ENCODE data around the gene DMAC2.

The DMAC2 gene

GRCh38 chr19:41412953-41413352 is 26.8 kb downstream of the DMAC2 start:
- Histone ChIP-seq H3K9ac (ENCODE audit: low read length) (no peak overlapping the region), H2BK5ac (ENCODE audit: low read depth, low read length, poor library complexity) (no peak overlapping the region), H3K27me3 (ENCODE audit: insufficient read depth, low read length) (no peaks in the 10 kb centered on the region), H3K4ac (ENCODE audit: low read depth, low read length) (no peak overlapping the region), H3K14ac (ENCODE audit: low read length) (no peak overlapping the region), H3K79me1 (ENCODE audit: low read length) (no peaks in the 10 kb centered on the region), H3K4me3 (ENCODE audit: low read depth, low read length) (no peak overlapping the region), H3K79me2 (ENCODE audit: control insufficient read depth, insufficient read depth, low read length, poor library complexity) (no peaks in the 10 kb centered on the region), H2BK120ac (ENCODE audit: insufficient read depth, low read length, poor library complexity) (no peak overlapping the region), H4K12ac (ENCODE audit: low read depth, low read length) (no peak overlapping the region), H3K36me3 (ENCODE audit: control insufficient read depth in 1 of 2, insufficient read depth in 2 of 2, low read length in 2 of 2) (peaks cover 19 to 21% of the 10 kb centered on the region in 2 experiments), H3K18ac (ENCODE audit: low read length) (no peak overlapping the region), H4K8ac (ENCODE audit: low read depth, low read length) (no peak overlapping the region), H3K27ac (ENCODE audit: low read depth, low read length) (no peak overlapping the region), H3K4me1 (ENCODE audit: control insufficient read depth in 1 of 2, insufficient read depth in 2 of 2, low read length in 2 of 2) (peaks cover 5 to 8% of the 10 kb centered on the region in 2 experiments), H4K91ac (ENCODE audit: low read depth, low read length) (no peak overlapping the region), H3K9me3 (ENCODE audit: insufficient read depth, low read depth, low read length) (peaks cover 3% of the 10 kb centered on the region), H3K4me2 (ENCODE audit: low read length) (no peak overlapping the region), H3K23ac (ENCODE audit: low read length) (no peak overlapping the region), H2AK5ac (ENCODE audit: low read length) (no peak overlapping the region), H2AFZ (ENCODE audit: insufficient read depth, low read length, poor library complexity) (no peak overlapping the region), H2BK12ac (ENCODE audit: low read length) (no peak overlapping the region)
- no peak for DNase-seq
- whole genome bisulfite sequencing (ENCODE audit: extremely low coverage, insufficient coverage, insufficient read length) = no CpG with 5 or more reads among the region's 5 CpGs

GRCh38 chr19:41411968-41412265 is 27.8 kb downstream of the DMAC2 start:
- Histone ChIP-seq H2BK12ac (ENCODE audit: low read length) (no peak overlapping the region), H2BK5ac (ENCODE audit: low read depth, low read length, poor library complexity) (no peak overlapping the region), H3K27me3 (ENCODE audit: insufficient read depth, low read length) (no peaks in the 10 kb centered on the region), H4K12ac (ENCODE audit: low read depth, low read length) (no peak overlapping the region), H3K9me3 (ENCODE audit: insufficient read depth, low read depth, low read length) (peaks cover 3% of the 10 kb centered on the region), H3K4me1 (ENCODE audit: control insufficient read depth in 1 of 2, insufficient read depth in 2 of 2, low read length in 2 of 2) (peaks cover 5 to 8% of the 10 kb centered on the region in 2 experiments), H4K91ac (ENCODE audit: low read depth, low read length) (no peak overlapping the region), H4K8ac (ENCODE audit: low read depth, low read length) (no peak overlapping the region), H2BK120ac (ENCODE audit: insufficient read depth, low read length, poor library complexity) (no peak overlapping the region), H3K36me3 (ENCODE audit: control insufficient read depth in 1 of 2, insufficient read depth in 2 of 2, low read length in 2 of 2) (peaks cover 17 to 21% of the 10 kb centered on the region in 2 experiments), H3K23ac (ENCODE audit: low read length) (no peak overlapping the region), H3K79me2 (ENCODE audit: control insufficient read depth, insufficient read depth, low read length, poor library complexity) (no peaks in the 10 kb centered on the region), H3K27ac (ENCODE audit: low read depth, low read length) (no peak overlapping the region), H3K4me2 (ENCODE audit: low read length) (no peak overlapping the region), H3K4ac (ENCODE audit: low read depth, low read length) (no peak overlapping the region), H3K14ac (ENCODE audit: low read length) (no peak overlapping the region), H3K79me1 (ENCODE audit: low read length) (no peaks in the 10 kb centered on the region), H2AK5ac (ENCODE audit: low read length) (no peak overlapping the region), H3K9ac (ENCODE audit: low read length) (no peak overlapping the region), H3K18ac (ENCODE audit: low read length) (no peak overlapping the region), H3K4me3 (ENCODE audit: low read depth, low read length) (no peak overlapping the region), H2AFZ (ENCODE audit: insufficient read depth, low read length, poor library complexity) (no peak overlapping the region)
- no peak for DNase-seq
- no CpG with 5 or more reads among the region's 11 CpGs for WGBS (ENCODE audit: extremely low coverage, insufficient coverage, insufficient read length)

- Histone ChIP-seq H3K79me2 (ENCODE audit: control insufficient read depth, insufficient read depth, low read length, poor library complexity) (no peaks in the 10 kb centered on the region), H3K18ac (ENCODE audit: low read length) (no peak overlapping the region), H4K91ac (ENCODE audit: low read depth, low read length) (no peak overlapping the region), H2AFZ (ENCODE audit: insufficient read depth, low read length, poor library complexity) (no peak overlapping the region), H3K36me3 (ENCODE audit: control insufficient read depth in 1 of 2, insufficient read depth in 2 of 2, low read length in 2 of 2) (peaks cover 17 to 21% of the 10 kb centered on the region in 2 experiments), H3K27ac (ENCODE audit: low read depth, low read length) (no peak overlapping the region), H3K4me1 (ENCODE audit: control insufficient read depth in 1 of 2, insufficient read depth in 2 of 2, low read length in 2 of 2) (peaks cover 5 to 8% of the 10 kb centered on the region in 2 experiments), H2AK5ac (ENCODE audit: low read length) (no peak overlapping the region), H2BK120ac (ENCODE audit: insufficient read depth, low read length, poor library complexity) (no peak overlapping the region), H3K14ac (ENCODE audit: low read length) (no peak overlapping the region), H3K9ac (ENCODE audit: low read length) (no peak overlapping the region), H2BK12ac (ENCODE audit: low read length) (no peak overlapping the region), H3K23ac (ENCODE audit: low read length) (no peak overlapping the region), H4K8ac (ENCODE audit: low read depth, low read length) (no peak overlapping the region), H2BK5ac (ENCODE audit: low read depth, low read length, poor library complexity) (no peak overlapping the region), H3K27me3 (ENCODE audit: insufficient read depth, low read length) (no peaks in the 10 kb centered on the region), H3K4me3 (ENCODE audit: low read depth, low read length) (no peak overlapping the region), H4K12ac (ENCODE audit: low read depth, low read length) (no peak overlapping the region), H3K4me2 (ENCODE audit: low read length) (no peak overlapping the region), H3K4ac (ENCODE audit: low read depth, low read length) (no peak overlapping the region), H3K79me1 (ENCODE audit: low read length) (no peaks in the 10 kb centered on the region), H3K9me3 (ENCODE audit: insufficient read depth, low read depth, low read length) (peaks cover 3% of the 10 kb centered on the region)
- DNase-seq = no peak
- no CpG with 5 or more reads among the region's 9 CpGs for WGBS (ENCODE audit: extremely low coverage, insufficient coverage, insufficient read length)
These were observed 28.4 kb downstream of the DMAC2 start for GRCh38 chr19:41411100-41411967.

GRCh38 chr19:41410336-41411054 is 29.2 kb downstream of the DMAC2 start:
- Histone ChIP-seq H2BK5ac (ENCODE audit: low read depth, low read length, poor library complexity) (no peak overlapping the region), H3K36me3 (ENCODE audit: control insufficient read depth in 1 of 2, insufficient read depth in 2 of 2, low read length in 2 of 2) (peaks cover 17 to 19% of the 10 kb centered on the region in 2 experiments), H3K27ac (ENCODE audit: low read depth, low read length) (no peak overlapping the region), H4K91ac (ENCODE audit: low read depth, low read length) (no peak overlapping the region), H3K4ac (ENCODE audit: low read depth, low read length) (no peak overlapping the region), H3K14ac (ENCODE audit: low read length) (no peak overlapping the region), H2BK12ac (ENCODE audit: low read length) (no peak overlapping the region), H3K9me3 (ENCODE audit: insufficient read depth, low read depth, low read length) (no peaks in the 10 kb centered on the region), H3K23ac (ENCODE audit: low read length) (no peak overlapping the region), H3K79me1 (ENCODE audit: low read length) (no peaks in the 10 kb centered on the region), H3K9ac (ENCODE audit: low read length) (no peak overlapping the region), H3K4me2 (ENCODE audit: low read length) (no peak overlapping the region), H4K8ac (ENCODE audit: low read depth, low read length) (no peak overlapping the region), H3K79me2 (ENCODE audit: control insufficient read depth, insufficient read depth, low read length, poor library complexity) (no peaks in the 10 kb centered on the region), H3K4me1 (ENCODE audit: control insufficient read depth in 1 of 2, insufficient read depth in 2 of 2, low read length in 2 of 2) (peaks cover 5 to 8% of the 10 kb centered on the region in 2 experiments), H3K4me3 (ENCODE audit: low read depth, low read length) (no peak overlapping the region), H2BK120ac (ENCODE audit: insufficient read depth, low read length, poor library complexity) (no peak overlapping the region), H2AFZ (ENCODE audit: insufficient read depth, low read length, poor library complexity) (no peak overlapping the region), H4K12ac (ENCODE audit: low read depth, low read length) (no peak overlapping the region), H3K18ac (ENCODE audit: low read length) (no peak overlapping the region), H3K27me3 (ENCODE audit: insufficient read depth, low read length) (no peaks in the 10 kb centered on the region), H2AK5ac (ENCODE audit: low read length) (no peak overlapping the region)
- no peak for DNase-seq
- WGBS (ENCODE audit: extremely low coverage, insufficient coverage, insufficient read length) = no CpG with 5 or more reads among the region's 23 CpGs

Data from trophoblast cell (in vitro differentiated cells and primary cell).